Upper lobe of left lung (tissue), 6 donors: ENCODE data around the gene ARMH3. TPM values are rescaled to one million over a fixed set of nuclear protein-coding genes. Genes with fewer than 3 reads are reported as not detected.

ENCODE experiments used
- ATAC-seq, 2 donors: fragments of 200-7000 bp; cut with Tn5 transposase; one replicate each; pipeline ENCODE4 v1.9.1; 2022; ENCODE audit warnings: mild to moderate bottlenecking in 2 of 2, moderate library complexity in 2 of 2; ENCODE audit not compliant: low FRiP score in 2 of 2
- DNase-seq, 2 donors: peaks; one replicate each; pipeline ENCODE4 v3.0.0-alpha.2; 2019 to 2020
- H3K27ac ChIP-seq, 4 donors: fragments of 200-600 bp; sonication (generic); one replicate each; pipeline ENCODE4 v1.5.1; 2016 to 2019
- H3K27me3 ChIP-seq, 4 donors: fragments of 200-600 bp; sonication (generic); one replicate each; pipeline ENCODE4 v1.5.1; 2017 to 2019
- H3K36me3 ChIP-seq, 4 donors: fragments of 200-600 bp; sonication (generic); one replicate each; pipeline ENCODE4 v1.5.1; 2016 to 2019
- H3K4me1 ChIP-seq, 4 donors: fragments of 200-600 bp; sonication (generic); one replicate each; pipeline ENCODE4 v1.5.1; 2018 to 2019
- H3K4me3 ChIP-seq, 4 donors: fragments of 200-600 bp; sonication (generic); one replicate each; pipeline ENCODE4 v1.5.1; 2017 to 2019; ENCODE audit warnings: mild to moderate bottlenecking in 2 of 4, moderate library complexity in 1 of 4
- H3K9me3 ChIP-seq, 4 donors: fragments of 200-600 bp; sonication (generic); one replicate each; pipeline ENCODE4 v1.5.1; 2018 to 2019
- CTCF ChIP-seq, 6 experiments: fragments of 450-650 bp in 4 of 6; fragments of 200-600 bp in 2 of 6; sonication (generic) in 2 of 6; IDR thresholded peaks; one replicate each; pipeline ENCODE4 v1.5.1; 2016 to 2019; ENCODE audit warnings: antibody characterized with exemption in 6 of 6
- EP300 ChIP-seq, 4 donors: sonication (generic); formaldehyde crosslinking; IDR thresholded peaks; one replicate each; pipeline ENCODE4 v1.5.1; 2017; ENCODE audit warnings: antibody characterized with exemption in 4 of 4, control low read depth in 2 of 4
- POLR2A ChIP-seq, 4 donors: fragments of 450-650 bp; IDR thresholded peaks; one replicate each; pipeline ENCODE4 v1.5.1; 2016 to 2017; ENCODE audit warnings: antibody characterized with exemption in 4 of 4, mild to moderate bottlenecking in 2 of 4
- POLR2AphosphoS5 ChIP-seq, 2 donors: sonication (generic); formaldehyde crosslinking; IDR thresholded peaks; one replicate each; pipeline ENCODE4 v1.5.1; 2017; ENCODE audit warnings: antibody characterized with exemption in 2 of 2
- WGBS, 2 donors: methylation state at CpG; one replicate each; pipeline ENCODE4 v1.1.5; 2017 to 2018; 5-methylcytosine and 5-hydroxymethylcytosine counted together
- total RNA-seq, 6 donors: library from RNA; depleted of rRNA in 4 of 6; stranded (reverse); fragments of >200 nt in 4 of 6; gene quantifications; one replicate each; pipeline versions ENCODE4 v1.1.0 to v1.2.1, GENCODE V29; 2016 to 2021
- donor health status: DM: no; HTN: no; CAD: no; lungs with moderate emphysema.
- donor health status: DM: no; HTN: yes; CAD: no; lungs with severe emphysema.

The ARMH3 gene
- total RNA-seq, 6 donors from 2014 or later: 14.4 to 39.8 (median 25.5) TPM

DNA sequence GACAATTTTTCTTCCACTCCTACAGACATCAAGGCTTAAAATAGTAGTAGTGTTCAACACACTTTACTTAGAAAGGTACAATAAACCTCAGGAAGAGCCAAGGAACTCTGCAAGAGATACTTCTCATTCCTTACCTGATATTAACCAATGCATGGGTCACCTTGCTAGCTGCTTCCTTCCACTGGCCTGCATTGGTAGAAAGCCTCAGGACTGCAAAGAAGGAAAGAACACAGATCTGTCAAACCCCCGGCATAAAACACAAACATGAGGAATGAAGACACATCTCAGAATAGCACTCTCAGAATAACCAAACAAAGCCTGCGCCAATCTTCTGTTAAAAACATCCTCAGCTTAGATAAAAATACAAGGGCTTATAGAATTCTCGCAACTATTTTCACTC, 116.2 kb downstream of the ARMH3 start:
- Histone ChIP-seq H3K36me3 (peaks cover 0 to 9% (median 2%) of the 10 kb centered on the region in 4 donors), H3K9me3 (no peaks in the 10 kb centered on the region), H3K27me3 (no peaks in the 10 kb centered on the region), H3K4me1 (peaks cover 7 to 10% (median 9%) of the 10 kb centered on the region in 4 donors), H3K4me3 (no peak overlapping the region), H3K27ac (peak overlapping the region in 1 of 4 donors; percentile 46)
- ATAC-seq (no peak), DNase-seq (no peak)
- TF ChIP-seq POLR2AphosphoS5 (IDR thresholded peaks at IDR 0.05) (no peak), EP300 (IDR thresholded peaks at IDR 0.05) (no peak), CTCF (IDR thresholded peaks at IDR 0.05) (no peak), POLR2A (IDR thresholded peaks at IDR 0.05) (no peak)
- WGBS, 2 donors: 81 to 89% methylated on average over 3 of the region's 3 CpGs

- ATAC-seq (peak in 1 of 2 donors; percentile 68), DNase-seq (no peak)
- H3K4me1 ChIP-seq: peaks cover 7 to 10% (median 9%) of the 10 kb centered on the region in 4 donors
- H3K4me3 ChIP-seq: no peak overlapping the region
- H3K27me3 ChIP-seq: no peaks in the 10 kb centered on the region
- 53 to 64% methylated on average over 3 of the region's 3 CpGs for WGBS, 2 donors
- H3K9me3 ChIP-seq: no peaks in the 10 kb centered on the region
- peaks cover 0 to 9% (median 2%) of the 10 kb centered on the region in 4 donors for H3K36me3 ChIP-seq
- TF ChIP-seq CTCF (IDR thresholded peaks at IDR 0.05) (no peak), POLR2A (IDR thresholded peaks at IDR 0.05) (no peak), EP300 (IDR thresholded peaks at IDR 0.05) (no peak), POLR2AphosphoS5 (IDR thresholded peaks at IDR 0.05) (no peak)
- H3K27ac ChIP-seq: peak overlapping the region in 1 of 4 donors; percentile 46
Measured at GRCh38 chr10:101939008-101939648, 116.8 kb downstream of the ARMH3 start.

GRCh38 chr10:101938305-101939007, 117.5 kb downstream of the ARMH3 start:
- no peaks in the 10 kb centered on the region for H3K9me3 ChIP-seq
- no peaks in the 10 kb centered on the region for H3K27me3 ChIP-seq
- TF ChIP-seq POLR2A (IDR thresholded peaks at IDR 0.05) (no peak), EP300 (IDR thresholded peaks at IDR 0.05) (no peak), POLR2AphosphoS5 (IDR thresholded peaks at IDR 0.05) (no peak), CTCF (IDR thresholded peaks at IDR 0.05) (no peak)
- peak in 1 of 2 donors; percentile 79 for ATAC-seq
- H3K27ac ChIP-seq: peak overlapping the region in 1 of 4 donors; percentile 61
- H3K4me3 ChIP-seq: no peak overlapping the region
- DNase-seq: no peak
- peaks cover 0 to 9% (median 2%) of the 10 kb centered on the region in 4 donors for H3K36me3 ChIP-seq
- WGBS, 2 donors: 73 to 79% methylated on average over 3 of the region's 3 CpGs
- H3K4me1 ChIP-seq: peaks cover 7 to 10% (median 9%) of the 10 kb centered on the region in 4 donors

DNA sequence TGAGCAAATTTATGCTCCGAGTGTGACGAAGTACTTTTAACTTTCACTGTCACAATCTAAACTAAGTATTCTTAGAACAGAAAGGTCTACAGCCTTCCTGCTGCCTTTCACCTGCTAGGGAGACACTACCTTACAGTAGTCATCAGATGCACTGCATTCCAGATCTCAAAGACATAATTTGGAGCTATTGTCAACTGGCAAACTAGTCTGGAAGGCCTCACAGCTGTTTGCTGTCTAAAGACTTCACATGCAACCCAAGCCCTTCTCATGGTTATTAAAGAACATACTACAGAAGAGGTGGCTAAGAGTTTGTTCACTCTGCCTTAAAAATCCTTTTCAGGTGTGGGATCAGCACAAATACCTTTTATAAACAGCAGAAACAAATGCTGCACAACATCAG, 120.5 kb downstream of the ARMH3 start:
- no peak for DNase-seq
- no peak for ATAC-seq

More for the DNA sequence above, 120.5 kb downstream of the ARMH3 start:
- TF ChIP-seq CTCF (IDR thresholded peaks at IDR 0.05) (no peak), POLR2A (IDR thresholded peaks at IDR 0.05) (no peak), POLR2AphosphoS5 (IDR thresholded peaks at IDR 0.05) (no peak), EP300 (IDR thresholded peaks at IDR 0.05) (no peak)
- whole genome bisulfite sequencing, 2 donors: 81 to 89% methylated on average over 2 of the region's 2 CpGs
- Histone ChIP-seq H3K27me3 (no peaks in the 10 kb centered on the region), H3K4me3 (no peak overlapping the region), H3K36me3 (peaks cover 0 to 18% (median 2%) of the 10 kb centered on the region in 4 donors), H3K27ac (no peak overlapping the region), H3K4me1 (peaks cover 4 to 9% (median 8%) of the 10 kb centered on the region in 4 donors), H3K9me3 (no peaks in the 10 kb centered on the region)
